COLO668 (cell line): Measurements from ENCODE around the gene OR51I2.

Source experiments
- DNase-seq: peaks from one replicate; lab custom pipeline; 2025; ENCODE audit not compliant: unreplicated experiment; lab: John Stamatoyannopoulos, UW

Gene OR51I2, protein sequence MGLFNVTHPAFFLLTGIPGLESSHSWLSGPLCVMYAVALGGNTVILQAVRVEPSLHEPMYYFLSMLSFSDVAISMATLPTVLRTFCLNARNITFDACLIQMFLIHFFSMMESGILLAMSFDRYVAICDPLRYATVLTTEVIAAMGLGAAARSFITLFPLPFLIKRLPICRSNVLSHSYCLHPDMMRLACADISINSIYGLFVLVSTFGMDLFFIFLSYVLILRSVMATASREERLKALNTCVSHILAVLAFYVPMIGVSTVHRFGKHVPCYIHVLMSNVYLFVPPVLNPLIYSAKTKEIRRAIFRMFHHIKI

DNA sequence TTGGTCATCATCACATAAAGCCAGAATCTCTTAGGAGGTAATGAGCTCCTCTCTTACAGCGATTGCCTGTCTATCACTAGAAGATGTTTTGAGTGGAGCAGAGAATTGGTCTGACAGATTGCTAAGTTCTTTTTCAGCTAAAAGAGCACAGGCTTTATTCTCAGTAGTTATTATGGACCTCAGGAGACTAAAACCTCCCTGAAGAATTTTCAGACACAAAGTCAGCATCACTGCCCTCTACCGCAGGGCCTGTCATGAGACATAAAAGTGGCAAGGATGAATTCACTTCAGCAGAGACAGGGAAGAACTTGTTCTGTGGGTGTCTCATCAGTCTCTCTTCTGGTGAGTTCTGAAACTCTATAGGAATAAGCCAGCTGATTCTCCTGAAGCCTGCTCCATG, at the start of gene OR51I2:
OR51I2 (plus strand) TSS at position 301 of the 400 bp plus-strand sequence. CDS start 4,166 bp downstream, outside the sequence.
- no peak for DNase-seq

DNA sequence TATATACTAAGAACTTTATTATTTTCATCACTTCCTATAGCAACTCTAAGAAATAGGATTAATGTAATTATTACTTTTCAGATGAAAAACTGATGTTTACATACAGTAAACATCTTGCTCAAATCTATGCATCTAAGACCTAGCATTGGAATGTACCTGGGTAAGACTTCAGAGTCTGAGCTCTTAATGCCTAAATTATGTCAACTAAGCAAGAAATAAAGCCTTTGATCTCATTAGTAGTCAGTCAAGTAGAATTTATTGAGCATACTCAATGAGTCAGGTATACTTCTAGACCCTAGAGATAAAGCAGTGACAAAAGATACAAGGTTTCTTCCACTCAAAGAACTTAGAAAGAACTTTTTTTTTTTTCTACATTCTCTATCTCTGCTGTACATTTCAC, 44.0 kb upstream of the OR51I2 start:
- DNase-seq, result no peak

DNA sequence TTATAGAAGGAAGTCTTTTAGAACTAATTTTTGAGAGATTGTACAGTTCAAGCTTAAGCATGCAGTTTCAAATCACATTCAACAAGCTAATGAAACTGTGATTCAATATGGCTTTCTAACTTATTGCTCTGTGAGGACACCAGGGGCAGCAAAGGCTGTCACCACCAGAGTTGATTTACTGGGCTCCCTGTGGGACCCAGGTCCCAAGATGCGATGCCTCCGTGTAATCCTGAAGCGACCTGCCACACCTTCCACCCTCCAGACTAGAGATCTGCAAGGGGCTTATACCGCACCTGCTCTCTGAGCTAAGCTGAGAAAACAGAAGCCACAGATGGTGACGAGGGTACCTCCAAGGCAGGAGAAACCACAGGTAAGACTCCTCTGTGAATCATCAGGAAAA, 28.1 kb upstream of the OR51I2 start:
- DNase-seq, result no peak

DNA sequence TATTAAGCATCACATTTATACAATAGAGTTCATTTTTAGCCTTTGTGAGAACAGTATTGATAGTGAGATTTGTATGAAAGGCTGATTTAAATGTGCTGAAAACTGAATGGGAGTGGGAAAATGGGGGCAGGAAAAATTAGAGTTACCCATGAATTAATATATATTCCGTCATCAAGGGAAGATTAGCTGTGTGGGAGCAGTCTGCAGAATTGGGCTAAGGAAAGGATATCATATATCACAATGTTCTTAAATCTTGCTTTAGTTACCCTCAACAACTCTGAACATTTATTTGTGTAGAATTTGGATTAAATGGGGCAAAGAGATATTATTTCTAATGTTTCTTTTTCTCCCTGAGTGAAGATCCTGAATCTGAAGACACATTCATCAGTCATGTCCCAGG, 27.3 kb upstream of the OR51I2 start, which contains the start of gene OR51Q1:
OR51Q1 (plus strand) TSS at position 301 of the 400 bp plus-strand sequence; CDS start at position 391, 90 bp downstream.
- DNase-seq, result no peak

DNA sequence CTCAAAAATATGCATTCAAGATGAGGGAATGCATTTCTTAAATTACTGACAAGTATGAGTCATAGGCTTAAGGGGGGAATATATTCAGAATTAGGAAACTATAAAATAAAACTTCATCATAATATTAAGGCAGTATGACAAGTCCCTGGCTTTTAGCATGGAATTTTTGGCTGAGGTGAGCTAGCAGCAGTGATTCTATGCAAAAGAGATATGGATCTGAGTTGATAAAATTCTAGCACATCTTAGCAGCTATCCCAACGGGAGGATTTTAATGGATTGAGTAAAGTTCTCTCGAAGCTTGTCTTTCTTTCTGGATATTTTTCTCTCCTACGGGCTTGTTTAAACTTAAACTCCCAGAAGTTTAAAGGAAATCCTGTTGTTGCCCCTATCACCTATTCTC, 26.0 kb upstream of the OR51I2 start:
- no peak for DNase-seq

DNA sequence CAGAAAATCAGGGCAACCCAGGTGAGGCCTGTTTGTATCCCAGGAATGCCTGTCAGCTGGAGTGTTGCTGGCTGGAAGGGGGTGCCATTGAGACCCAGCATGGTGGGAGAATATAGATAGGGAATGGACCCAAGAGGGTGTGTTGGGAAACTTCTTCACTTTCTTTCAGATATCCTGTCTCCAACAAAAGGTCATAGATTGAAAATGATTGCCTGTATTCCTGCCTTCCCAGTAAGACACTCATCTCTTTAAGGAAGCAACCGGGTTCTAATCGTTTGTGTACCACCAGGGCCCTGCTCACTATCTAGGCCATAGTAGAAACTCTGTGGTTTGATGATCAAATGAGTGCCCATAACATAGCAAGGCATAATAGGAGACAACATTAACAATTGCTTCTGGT, 7.7 kb upstream of the OR51I2 start, which contains the start of gene OR51I1:
OR51I1 (minus strand) TSS at position 101 of the 400 bp plus-strand sequence; CDS start at position 101, 0 bp downstream.
- DNase-seq, result no peak

DNA sequence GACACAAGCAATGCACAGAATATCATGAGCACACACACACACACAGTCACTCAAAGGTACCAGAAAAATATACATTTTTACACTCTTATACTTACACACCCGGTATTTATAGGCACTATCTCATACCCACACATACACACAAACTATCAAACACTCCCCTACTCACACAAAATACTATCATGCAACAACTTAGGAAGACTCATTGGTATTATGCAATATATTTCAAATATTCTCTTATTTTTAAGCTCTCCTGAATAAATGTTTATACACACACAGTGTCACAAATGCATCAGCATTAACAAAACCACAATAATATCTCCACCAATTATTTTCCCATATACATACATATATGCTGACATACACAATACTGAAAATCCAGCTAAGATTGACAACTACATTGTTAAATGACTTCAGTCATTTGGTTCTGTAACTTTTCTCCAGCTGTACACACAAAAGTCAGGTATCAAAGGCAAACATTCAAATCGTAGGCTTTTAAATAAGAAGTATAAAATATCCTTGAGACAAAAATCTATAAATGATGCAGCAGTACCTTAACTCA, 5.2 kb upstream of the OR51I2 start:
- no peak for DNase-seq

DNA sequence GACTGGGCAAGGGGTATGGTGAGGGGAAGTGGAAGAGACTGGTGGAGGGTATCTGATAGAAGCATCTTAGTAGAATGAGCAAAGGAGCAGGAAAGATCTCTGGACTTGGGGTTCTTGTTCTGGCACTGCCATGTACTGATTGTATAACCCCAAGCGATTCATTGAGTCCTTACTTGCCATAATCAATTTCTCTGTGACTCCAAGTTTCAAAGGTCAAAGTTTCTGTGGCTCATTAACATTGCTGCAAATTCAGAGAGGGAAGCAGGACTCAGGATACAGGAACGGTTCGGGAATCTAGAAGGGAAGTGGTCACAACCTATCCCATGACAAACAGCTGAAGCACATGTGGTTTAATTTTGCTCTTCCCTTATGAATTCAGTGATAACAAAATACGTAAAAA, 309 bp downstream of the OR51I2 start:
- no peak for DNase-seq

DNA sequence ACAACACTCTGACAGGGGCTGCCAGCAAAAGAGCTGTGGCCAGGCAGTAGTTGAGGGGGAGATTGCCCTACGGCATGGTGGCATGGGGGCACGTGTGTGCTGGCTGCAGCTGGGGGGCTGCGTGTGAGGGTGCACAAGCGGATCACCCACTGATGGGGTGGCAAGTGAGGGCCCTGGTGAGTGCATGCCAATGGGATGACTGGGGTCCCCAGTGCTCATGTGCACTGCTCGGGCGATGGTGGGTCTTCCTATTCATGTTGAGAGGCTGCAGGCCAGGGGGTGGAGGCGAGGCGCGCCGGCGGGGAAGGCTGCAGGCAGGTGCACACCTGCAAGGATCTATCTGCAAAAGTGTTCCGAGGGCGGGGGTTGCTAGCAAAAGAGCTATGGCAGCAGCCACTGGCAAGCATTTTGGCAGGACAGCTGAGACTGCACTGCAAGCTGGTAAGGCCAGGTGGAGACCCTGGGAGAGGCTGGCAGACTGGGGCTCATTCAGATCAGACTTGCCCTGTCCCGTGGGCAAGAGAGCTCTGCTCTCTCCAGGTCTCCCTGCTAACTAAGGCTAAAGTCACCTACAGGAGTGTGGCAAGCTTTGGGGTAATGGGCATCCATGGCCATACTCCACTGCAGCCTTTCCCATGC, 12.0 kb downstream of the OR51I2 start:
- DNase-seq, result no peak

DNA sequence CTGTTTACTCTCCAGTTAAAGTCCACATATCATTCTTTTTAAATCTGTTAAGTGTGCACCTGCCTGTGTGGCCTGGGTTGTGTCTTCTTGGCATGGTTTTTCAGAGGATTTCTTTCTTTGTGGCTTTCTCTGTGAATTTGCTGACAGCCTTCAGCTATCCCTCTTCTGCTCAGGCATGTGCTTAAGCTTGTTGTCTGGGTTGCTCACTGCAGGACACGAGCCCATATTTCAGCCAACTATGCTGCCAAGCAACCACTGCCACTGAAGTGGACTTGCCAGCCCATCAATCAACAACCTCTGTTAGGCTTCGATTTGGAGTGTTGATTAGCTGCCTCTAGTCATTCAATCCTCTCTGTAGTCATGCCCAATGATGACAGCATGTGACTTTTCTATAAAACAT, 18.4 kb downstream of the OR51I2 start:
- DNase-seq, result no peak

DNA sequence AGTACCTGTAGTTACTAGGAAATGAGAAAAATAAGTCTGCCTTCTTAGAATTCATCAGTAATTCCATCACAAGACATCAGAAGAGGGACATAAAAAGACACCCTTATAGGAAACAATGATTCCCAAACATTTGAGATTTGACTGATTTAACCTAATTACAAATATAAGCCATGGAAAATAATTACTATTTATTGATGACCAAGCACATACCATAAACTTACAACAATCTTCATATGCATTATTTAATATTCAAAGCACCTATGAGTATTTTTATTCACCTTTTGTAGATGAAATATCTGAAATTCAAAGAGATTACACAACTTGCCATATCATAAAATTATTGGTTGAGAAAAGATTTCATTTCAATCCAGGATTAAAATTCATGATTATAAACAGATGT, 24.8 kb downstream of the OR51I2 start:
- no peak for DNase-seq

DNA sequence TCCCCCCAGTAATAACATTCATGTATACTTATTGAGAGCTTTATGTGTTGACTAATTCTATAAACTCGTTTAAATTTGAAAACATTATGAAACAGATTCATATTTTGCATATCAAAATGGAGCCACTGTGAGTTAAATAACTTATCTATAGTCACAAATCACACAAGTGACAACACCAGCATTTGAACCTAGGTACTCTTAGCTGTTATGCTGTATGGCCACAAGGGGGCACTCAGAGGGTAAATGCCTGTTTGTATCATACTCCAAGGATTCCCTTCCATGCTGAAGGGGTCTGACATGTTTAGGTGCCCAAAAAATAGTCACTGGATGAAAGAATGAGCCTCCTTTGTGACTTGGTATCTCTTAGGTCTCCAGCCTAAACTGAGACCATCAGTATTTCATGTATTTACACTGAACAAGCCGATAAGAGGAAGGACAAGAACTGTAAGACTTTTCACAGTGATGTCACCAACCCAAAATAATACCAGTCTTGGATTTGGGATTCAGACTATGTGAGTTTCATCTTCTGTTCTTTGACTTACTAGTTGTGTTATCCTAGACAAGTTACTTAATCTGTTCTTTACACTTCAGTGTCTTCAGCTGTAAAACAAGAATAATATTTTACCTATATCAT, 27.2 kb downstream of the OR51I2 start:
- DNase-seq, result peak; percentile 5

DNA sequence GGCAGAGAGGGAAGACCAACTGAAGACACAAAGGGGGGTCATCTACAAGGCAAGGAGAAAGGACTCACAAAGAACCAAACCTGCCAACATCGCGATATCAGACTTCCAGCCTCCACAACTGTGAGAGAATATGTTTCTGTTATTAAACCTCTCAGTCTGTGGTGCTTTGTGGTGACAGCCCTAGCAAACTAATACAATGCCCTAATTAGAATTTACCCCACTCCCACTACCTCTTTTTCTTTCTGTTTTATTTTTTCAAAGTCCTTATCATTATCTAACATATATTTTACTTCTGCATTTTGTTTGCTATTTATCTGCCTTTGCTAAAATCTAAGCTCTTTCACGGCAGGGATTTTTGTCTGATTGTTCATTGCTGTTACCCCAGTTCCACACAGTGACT, 36.9 kb downstream of the OR51I2 start:
- DNase-seq, result no peak

DNA sequence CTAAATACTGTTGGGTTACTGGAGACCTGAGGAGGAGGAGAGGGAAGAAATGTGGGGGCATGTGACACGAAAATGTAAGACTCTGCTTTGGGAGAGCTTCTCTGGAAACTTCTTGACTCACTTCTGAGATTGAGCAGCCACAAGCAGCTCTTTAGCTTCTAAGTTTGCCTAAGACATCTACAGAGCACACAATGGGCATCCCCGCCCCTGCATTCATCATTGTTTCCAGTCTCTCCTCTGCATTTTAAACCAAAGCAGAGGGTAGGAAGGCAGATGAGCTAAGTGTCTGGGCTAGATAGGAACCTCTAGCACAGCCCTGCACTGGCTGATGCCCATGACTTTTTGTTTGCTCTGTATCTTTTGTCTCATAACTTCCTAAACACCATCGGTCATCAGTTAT, 37.3 kb downstream of the OR51I2 start:
- DNase-seq, result no peak

DNA sequence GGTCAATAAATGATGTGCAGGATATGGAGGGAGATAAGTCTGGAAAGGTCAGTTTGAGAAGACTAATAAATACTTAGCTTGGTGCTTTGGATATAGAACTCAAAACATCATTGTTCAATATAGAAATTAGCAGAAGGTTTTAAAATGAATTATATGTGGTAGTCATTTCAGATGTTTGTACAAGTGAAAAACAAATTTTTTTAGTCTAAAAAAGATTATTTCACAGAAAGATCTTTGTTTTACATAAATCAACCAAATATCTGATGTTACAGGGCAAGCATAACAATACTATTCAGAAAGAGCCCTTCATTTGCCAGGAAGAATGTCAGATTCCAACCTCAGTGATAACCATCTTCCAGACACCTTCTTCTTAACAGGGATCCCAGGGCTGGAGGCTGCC, 39.3 kb downstream of the OR51I2 start, which contains the start of gene OR52D1:
OR52D1 (plus strand) TSS at position 301 of the 400 bp plus-strand sequence; CDS start at position 323, 22 bp downstream.
- DNase-seq, result no peak

DNA sequence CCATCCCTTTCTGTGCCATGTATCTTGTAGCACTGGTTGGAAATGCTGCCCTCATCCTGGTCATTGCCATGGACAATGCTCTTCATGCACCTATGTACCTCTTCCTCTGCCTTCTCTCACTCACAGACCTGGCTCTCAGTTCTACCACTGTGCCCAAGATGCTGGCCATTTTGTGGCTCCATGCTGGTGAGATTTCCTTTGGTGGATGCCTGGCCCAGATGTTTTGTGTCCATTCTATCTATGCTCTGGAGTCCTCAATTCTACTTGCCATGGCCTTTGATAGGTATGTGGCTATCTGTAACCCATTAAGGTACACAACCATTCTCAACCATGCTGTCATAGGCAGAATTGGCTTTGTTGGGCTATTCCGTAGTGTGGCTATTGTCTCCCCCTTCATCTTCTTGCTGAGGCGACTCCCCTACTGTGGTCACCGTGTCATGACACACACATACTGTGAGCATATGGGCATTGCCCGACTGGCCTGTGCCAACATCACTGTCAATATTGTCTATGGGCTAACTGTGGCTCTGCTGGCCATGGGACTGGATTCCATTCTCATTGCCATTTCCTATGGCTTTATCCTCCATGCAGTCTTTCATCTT, 39.8 kb downstream of the OR51I2 start:
- DNase-seq, result no peak

DNA sequence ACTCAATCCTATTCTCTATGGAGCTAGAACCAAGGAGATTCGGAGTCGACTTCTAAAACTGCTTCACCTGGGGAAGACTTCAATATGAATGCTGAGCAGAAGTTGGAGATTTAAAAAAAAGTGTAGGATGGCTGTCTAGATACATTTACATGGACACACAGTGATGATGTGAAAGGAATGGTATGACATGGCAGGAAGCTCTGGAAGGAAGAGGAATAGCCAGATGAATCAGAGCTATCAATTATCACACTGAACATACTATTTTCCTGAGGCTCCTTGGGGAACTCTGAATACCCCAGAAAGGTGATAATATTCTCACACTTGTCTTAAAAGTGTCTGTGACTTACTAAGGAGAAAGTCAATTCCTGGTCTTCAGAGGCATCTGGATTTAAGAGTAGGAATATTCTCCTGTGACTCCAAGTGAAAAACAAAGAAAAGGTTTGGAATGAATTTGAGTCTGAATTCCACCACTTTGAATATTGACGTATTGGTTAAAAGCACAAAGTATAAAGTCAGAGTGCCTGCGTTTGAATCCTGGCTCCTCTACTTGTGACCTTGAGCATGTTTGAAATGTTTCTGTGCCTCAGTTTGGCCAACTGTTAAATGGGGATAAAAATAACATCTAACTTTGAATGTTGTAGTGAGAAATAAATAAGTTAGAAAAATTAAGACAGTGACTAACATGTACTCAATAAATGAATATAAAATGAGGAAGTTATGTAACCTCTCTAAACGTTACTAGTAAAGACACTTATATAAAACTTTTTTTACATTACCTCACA, 40.6 kb downstream of the OR51I2 start:
- DNase-seq, result no peak

DNA sequence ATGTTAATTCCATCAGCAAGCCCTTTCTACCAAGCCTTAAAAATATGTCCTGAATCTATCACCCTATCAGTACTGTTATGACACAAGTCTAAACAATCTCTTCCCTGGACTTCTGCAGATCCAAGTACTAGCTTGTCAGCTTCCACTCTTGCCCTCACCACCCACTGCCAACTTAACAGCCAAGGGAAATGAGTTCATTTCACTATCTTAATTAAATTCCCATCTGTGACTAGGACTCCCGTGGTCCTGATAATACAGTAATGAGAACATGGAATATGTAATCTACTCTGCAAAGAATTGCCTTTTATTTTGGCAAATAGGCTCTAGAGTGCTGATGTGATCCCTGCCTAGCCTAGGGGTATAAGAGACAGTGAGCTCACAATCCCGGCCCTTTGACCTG, 50.5 kb downstream of the OR51I2 start:
- DNase-seq, result no peak

DNA sequence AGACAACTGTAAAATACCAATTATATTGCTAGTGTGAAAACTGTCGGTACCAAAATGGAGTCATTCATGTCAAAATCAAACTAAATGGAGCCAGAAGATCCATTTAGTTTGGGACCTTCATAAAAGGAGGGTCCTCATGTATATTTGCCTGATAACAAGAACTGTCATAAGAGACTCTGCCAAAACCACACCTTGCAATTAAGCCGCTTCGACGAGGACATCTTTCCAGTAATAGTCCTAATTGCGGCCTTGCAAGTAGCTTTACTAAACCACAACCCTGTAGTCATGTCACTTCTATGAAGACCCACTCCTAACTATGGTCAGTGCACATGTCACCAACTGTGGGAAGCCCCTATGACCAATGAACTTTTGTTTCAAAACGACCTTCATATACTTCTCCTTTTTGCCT, 51.3 kb downstream of the OR51I2 start:
- DNase-seq, result no peak

DNA sequence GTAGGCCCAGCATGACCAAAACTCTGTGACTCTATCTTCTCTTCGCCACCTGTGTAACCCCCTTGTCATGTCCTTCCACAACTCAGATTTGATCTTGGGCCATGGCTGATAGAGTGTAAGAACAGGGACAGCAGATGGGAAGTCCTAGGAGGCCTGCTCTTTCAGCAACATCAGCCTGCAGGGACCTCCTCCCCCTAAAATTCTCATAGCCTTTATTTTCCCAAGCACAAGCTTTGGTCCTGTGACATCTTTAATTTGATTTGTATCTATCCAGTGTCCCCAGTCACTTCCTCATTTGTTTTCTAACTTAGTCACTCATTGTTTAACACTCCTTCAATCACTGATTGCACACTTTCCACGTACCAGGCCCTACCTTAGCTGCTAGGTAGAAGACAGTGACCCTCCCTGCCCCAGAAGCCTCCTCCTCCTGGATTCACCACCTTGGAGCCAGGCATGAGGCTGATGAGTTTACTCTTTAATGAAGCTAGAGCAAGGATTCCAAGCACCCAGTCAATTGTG, 55.3 kb downstream of the OR51I2 start:
- DNase-seq, result no peak
